Measurements from ENCODE around the gene GRHL1.

The GRHL1 gene

DNA sequence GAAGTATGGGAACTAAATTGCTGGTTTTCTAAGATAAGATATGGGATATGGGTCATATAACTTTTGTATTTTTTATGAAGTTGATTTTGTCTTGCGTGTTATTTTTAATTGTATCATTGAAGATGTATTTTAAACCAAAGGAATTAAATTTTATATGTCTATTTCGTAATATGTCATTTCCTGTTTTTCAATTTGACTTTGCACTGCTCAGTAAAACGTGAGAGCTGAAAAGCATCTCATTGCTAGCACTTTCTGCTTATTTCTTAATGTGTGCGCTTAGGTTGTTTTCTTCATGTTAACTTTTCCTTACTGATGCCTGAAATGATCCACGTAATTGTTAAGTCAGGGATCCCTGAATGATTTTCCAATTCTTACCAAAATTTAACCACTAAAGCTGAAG lies 50.6 kb downstream of the GRHL1 start:
- no peak overlapping the region for H3K4me3 ChIP-seq (ENCODE audit: control insufficient read depth, low read depth, low read length)
- no peak for DNase-seq (ENCODE audit: low read depth)
- TF ChIP-seq, protein P1, sequence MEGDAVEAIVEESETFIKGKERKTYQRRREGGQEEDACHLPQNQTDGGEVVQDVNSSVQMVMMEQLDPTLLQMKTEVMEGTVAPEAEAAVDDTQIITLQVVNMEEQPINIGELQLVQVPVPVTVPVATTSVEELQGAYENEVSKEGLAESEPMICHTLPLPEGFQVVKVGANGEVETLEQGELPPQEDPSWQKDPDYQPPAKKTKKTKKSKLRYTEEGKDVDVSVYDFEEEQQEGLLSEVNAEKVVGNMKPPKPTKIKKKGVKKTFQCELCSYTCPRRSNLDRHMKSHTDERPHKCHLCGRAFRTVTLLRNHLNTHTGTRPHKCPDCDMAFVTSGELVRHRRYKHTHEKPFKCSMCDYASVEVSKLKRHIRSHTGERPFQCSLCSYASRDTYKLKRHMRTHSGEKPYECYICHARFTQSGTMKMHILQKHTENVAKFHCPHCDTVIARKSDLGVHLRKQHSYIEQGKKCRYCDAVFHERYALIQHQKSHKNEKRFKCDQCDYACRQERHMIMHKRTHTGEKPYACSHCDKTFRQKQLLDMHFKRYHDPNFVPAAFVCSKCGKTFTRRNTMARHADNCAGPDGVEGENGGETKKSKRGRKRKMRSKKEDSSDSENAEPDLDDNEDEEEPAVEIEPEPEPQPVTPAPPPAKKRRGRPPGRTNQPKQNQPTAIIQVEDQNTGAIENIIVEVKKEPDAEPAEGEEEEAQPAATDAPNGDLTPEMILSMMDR (conservative IDR thresholded peaks at IDR 0.05; ENCODE audit: control insufficient read depth, insufficient read depth, low read depth, low read length), result no peak

- H3K4me3 ChIP-seq (ENCODE audit: control insufficient read depth, low read depth, low read length), result no peak overlapping the region
- no peak for DNase-seq (ENCODE audit: low read depth)
Observed at GRCh38 chr2:10002681-10003080, 51.2 kb downstream of the GRHL1 start.

DNA sequence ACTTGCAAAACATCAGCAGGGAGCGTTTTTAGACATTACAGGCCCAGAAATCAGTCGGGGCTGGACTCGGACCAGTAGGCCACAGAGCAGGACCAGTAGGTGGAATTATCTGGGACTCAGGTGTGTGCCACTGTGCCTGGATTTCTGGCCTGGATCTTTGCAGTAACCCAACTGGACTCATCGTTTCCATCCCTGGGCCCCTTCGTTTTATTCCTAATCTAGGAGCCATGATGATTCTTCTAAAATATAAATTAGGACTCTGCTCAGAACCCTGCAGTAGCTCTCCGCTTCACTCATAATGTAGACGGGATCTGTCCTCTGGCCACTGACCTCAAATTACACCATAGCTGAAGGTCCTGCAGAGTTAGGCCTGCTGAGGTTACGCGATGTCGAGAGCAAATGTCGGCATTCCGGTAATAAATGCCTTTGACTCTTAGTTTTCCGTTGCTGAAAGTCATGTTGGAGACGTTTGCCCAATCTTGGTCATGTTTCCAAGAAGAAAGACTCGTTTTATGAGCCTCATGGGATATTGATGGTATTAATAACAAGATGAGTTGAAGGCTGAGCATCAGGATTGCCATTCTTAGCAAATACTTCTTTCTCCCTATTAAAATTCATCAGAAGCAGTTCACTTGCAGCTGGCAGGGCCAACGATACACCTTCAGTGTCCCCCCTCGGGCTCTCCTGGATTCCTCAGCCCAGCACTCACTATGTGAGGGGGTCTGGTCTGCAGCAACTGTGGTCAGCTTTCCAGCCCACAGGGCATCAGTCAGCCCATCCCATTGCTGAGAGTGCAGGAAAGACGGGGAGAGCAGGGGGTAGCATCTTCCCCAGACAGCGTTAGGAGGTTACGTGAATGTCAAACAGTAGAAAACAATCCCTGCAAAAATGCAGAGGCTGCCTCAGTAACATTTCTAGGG lies 52.0 kb downstream of the GRHL1 start:
- DNase-seq (ENCODE audit: low read depth), result no peak
- H3K4me3 ChIP-seq (ENCODE audit: control insufficient read depth, low read depth, low read length), result no peak overlapping the region
- TF ChIP-seq, protein P1 (conservative IDR thresholded peaks at IDR 0.05; ENCODE audit: control insufficient read depth, insufficient read depth, low read depth, low read length), result no peak

More at GRCh38 chr2:10002681-10003080, 51.2 kb downstream of the GRHL1 start:
- TF ChIP-seq, protein P1 (conservative IDR thresholded peaks at IDR 0.05; ENCODE audit: control insufficient read depth, insufficient read depth, low read depth, low read length), result no peak

- no peak overlapping the region for H3K4me3 ChIP-seq (ENCODE audit: control insufficient read depth, low read depth, low read length)
- TF ChIP-seq, protein P1 (conservative IDR thresholded peaks at IDR 0.05; ENCODE audit: control insufficient read depth, insufficient read depth, low read depth, low read length), result no peak
- no peak for DNase-seq (ENCODE audit: low read depth)
Observed at GRCh38 chr2:10004401-10004800, 52.9 kb downstream of the GRHL1 start.

- DNase-seq (ENCODE audit: low read depth), result no peak
- H3K4me3 ChIP-seq (ENCODE audit: control insufficient read depth, low read depth, low read length), result no peak overlapping the region
- TF ChIP-seq, protein P1 (conservative IDR thresholded peaks at IDR 0.05; ENCODE audit: control insufficient read depth, insufficient read depth, low read depth, low read length), result no peak
Observed at GRCh38 chr2:10004836-10005235, 53.3 kb downstream of the GRHL1 start.

GRCh38 chr2:10005461-10006235 lies 54.2 kb downstream of the GRHL1 start:
- no peak overlapping the region for H3K4me3 ChIP-seq (ENCODE audit: control insufficient read depth, low read depth, low read length)
- TF ChIP-seq, protein P1 (conservative IDR thresholded peaks at IDR 0.05; ENCODE audit: control insufficient read depth, insufficient read depth, low read depth, low read length), result no peak
- DNase-seq (ENCODE audit: low read depth), result no peak

Data from fibroblast of mammary gland (primary cell).